Neural progenitor cell (in vitro differentiated cells): ENCODE measurements around the gene LYRM1. TPM values are rescaled to one million over a fixed set of nuclear protein-coding genes. Genes with fewer than 3 reads are reported as not detected.

Source experiments
- DNase-seq: peaks from one replicate; pipeline ENCODE4 v3.0.0-alpha.2; 2016; ENCODE audit warnings: low spot score
- H2AFZ ChIP-seq: fragments of 200-600 bp; sonication (generic); replicated peaks from 2 replicates; pipeline ENCODE4 v1.6.1; 2016; ENCODE audit warnings: antibody characterized with exemption
- H3F3A ChIP-seq: fragments of 200-600 bp; sonication (generic); 2 replicates; pipeline ENCODE4 v1.6.1; 2016; ENCODE audit warnings: antibody characterized with exemption, low read depth
- H3K27ac ChIP-seq: fragments of 200-600 bp; sonication (generic); 2 replicates; pipeline ENCODE4 v1.5.1; 2016; ENCODE audit warnings: mild to moderate bottlenecking
- H3K27me3 ChIP-seq: fragments of 200-600 bp; sonication (generic); 2 replicates; pipeline ENCODE4 v1.6.1; 2016; ENCODE audit warnings: mild to moderate bottlenecking, moderate library complexity
- H3K36me3 ChIP-seq: fragments of 200-600 bp; sonication (generic); 2 replicates; pipeline ENCODE4 v1.5.1; 2016
- H3K4me1 ChIP-seq: fragments of 200-600 bp; sonication (generic); 2 replicates; pipeline ENCODE4 v1.6.1; 2016; ENCODE audit warnings: mixed run types
- H3K4me2 ChIP-seq: fragments of 200-600 bp; sonication (generic); 2 replicates; pipeline ENCODE4 v1.6.1; 2016
- H3K4me3 ChIP-seq: fragments of 200-600 bp; sonication (generic); 2 replicates; pipeline ENCODE4 v1.5.1; 2016
- H3K79me2 ChIP-seq: fragments of 200-600 bp; sonication (generic); 2 replicates; pipeline ENCODE4 v1.6.1; 2016; ENCODE audit warnings: low read depth
- H3K9ac ChIP-seq: fragments of 200-600 bp; sonication (generic); 2 replicates; pipeline ENCODE4 v1.6.1; 2016
- H3K9me3 ChIP-seq: fragments of 200-600 bp; sonication (generic); 2 replicates; pipeline ENCODE4 v1.5.1; 2016; ENCODE audit warnings: low read depth
- H4K20me1 ChIP-seq: fragments of 200-600 bp; sonication (generic); 2 replicates; pipeline ENCODE4 v1.6.1; 2016; ENCODE audit warnings: low read depth
- H3K27ac Mint-ChIP-seq: 3 replicates; pipeline ENCODE4 v1.8.0; 2021; ENCODE audit warnings: mixed read lengths
- H3K27me3 Mint-ChIP-seq: 2 replicates; pipeline ENCODE4 v1.8.0; 2022; ENCODE audit warnings: low read depth, mild to moderate bottlenecking, inconsistent platforms, moderate library complexity, mixed read lengths; ENCODE audit not compliant: insufficient read depth
- H3K36me3 Mint-ChIP-seq: 3 replicates; pipeline ENCODE4 v1.8.0; 2021; ENCODE audit warnings: mixed read lengths
- H3K4me1 Mint-ChIP-seq: 3 replicates; pipeline ENCODE4 v1.8.0; 2021; ENCODE audit warnings: mixed read lengths
- H3K4me3 Mint-ChIP-seq: 3 replicates; pipeline ENCODE4 v1.8.0; 2021; ENCODE audit warnings: mild to moderate bottlenecking, moderate library complexity, mixed read lengths
- H3K9me3 Mint-ChIP-seq: 3 replicates; pipeline ENCODE4 v1.8.0; 2020; ENCODE audit warnings: mixed read lengths
- EZH2 ChIP-seq: fragments of 200-600 bp; sonication (generic); IDR thresholded peaks from 2 replicates; pipeline ENCODE4 v1.6.1; 2017; ENCODE audit warnings: antibody characterized with exemption, mild to moderate bottlenecking, moderate library complexity
- EZH2phosphoT487 ChIP-seq: fragments of 200-600 bp; sonication (generic); IDR thresholded peaks from 2 replicates; pipeline ENCODE4 v1.6.1; 2017; ENCODE audit warnings: antibody characterized with exemption
- total RNA-seq: library from RNA; depleted of rRNA; stranded (reverse); fragments of >200 nt; gene quantifications from 2 replicates; pipeline ENCODE4 v1.2.3, GENCODE V29; 2015; ENCODE audit warnings: low replicate concordance
- TF ChIP-seq, protein P1 (sequence below): fragments of 200-600 bp; sonication (generic); IDR thresholded peaks from 2 replicates; pipeline ENCODE4 v1.5.1; 2017; ENCODE audit warnings: antibody characterized with exemption, mild to moderate bottlenecking

LYRM1 gene
- total RNA-seq, 1 donor from 2014 or later, result 61.8 TPM

- Histone ChIP-seq H2AFZ (no peak overlapping the region), H3K4me3 (no peak overlapping the region), H3K36me3 (no peaks in the 10 kb centered on the region), H3K9ac (no peak overlapping the region), H3K9me3 (no peaks in the 10 kb centered on the region), H3K79me2 (peaks cover 70% of the 10 kb centered on the region), H3F3A (peaks cover 25% of the 10 kb centered on the region), H4K20me1 (peaks cover 31% of the 10 kb centered on the region), H3K4me2 (no peak overlapping the region), H3K27me3 (no peaks in the 10 kb centered on the region), H3K4me1 (peaks cover 28% of the 10 kb centered on the region), H3K27ac (no peak overlapping the region)
- Mint-ChIP-seq H3K4me3 (no peak overlapping the region), H3K27ac (no peak overlapping the region), H3K4me1 (peaks cover 24% of the 10 kb centered on the region), H3K36me3 (no peaks in the 10 kb centered on the region), H3K9me3 (no peaks in the 10 kb centered on the region), H3K27me3 (peaks cover under 1% of the 10 kb centered on the region)
- TF ChIP-seq EZH2, result no peak
- TF ChIP-seq, protein P1, sequence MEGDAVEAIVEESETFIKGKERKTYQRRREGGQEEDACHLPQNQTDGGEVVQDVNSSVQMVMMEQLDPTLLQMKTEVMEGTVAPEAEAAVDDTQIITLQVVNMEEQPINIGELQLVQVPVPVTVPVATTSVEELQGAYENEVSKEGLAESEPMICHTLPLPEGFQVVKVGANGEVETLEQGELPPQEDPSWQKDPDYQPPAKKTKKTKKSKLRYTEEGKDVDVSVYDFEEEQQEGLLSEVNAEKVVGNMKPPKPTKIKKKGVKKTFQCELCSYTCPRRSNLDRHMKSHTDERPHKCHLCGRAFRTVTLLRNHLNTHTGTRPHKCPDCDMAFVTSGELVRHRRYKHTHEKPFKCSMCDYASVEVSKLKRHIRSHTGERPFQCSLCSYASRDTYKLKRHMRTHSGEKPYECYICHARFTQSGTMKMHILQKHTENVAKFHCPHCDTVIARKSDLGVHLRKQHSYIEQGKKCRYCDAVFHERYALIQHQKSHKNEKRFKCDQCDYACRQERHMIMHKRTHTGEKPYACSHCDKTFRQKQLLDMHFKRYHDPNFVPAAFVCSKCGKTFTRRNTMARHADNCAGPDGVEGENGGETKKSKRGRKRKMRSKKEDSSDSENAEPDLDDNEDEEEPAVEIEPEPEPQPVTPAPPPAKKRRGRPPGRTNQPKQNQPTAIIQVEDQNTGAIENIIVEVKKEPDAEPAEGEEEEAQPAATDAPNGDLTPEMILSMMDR, result no peak
- TF ChIP-seq EZH2phosphoT487, result no peak
- DNase-seq, result peak; percentile 16
Observed at GRCh38 chr16:20868890-20869289, 31.7 kb upstream of the LYRM1 start.

DNA sequence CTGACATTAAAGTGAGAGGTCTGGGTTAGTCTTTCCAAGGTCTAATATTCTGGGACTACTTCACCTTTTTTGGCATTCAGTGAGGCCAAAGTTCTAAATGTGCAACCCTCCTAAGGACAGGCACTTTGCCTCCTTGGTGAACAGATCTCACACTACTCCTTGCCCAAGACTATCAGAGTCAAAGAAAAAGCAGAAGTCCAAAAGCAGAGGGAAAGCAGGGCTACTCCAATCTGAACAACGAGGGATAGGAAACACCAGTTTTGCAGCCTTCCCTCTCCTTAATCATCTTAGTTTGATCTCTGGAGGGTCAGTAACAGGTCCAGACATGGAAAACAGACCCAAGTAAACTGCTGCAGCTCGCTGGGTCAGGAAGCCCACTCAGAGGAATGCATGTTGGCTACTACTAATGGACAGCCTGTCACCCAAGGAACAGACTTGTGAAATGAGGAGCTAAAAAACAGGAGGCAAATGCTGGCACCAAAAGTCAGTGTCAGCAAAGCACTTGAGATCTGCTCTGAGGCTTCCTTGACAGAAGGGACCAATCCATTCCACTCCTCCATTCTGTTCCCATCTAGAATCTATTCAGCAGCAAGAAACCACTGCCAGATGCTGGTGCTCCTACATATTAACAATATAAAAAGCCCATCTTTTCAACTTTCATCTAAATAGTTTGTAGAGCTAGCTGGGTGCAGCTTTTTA lies 30.3 kb upstream of the LYRM1 start:
- Histone ChIP-seq H3K4me3 (no peak overlapping the region), H4K20me1 (peaks cover 31% of the 10 kb centered on the region), H3K27ac (no peak overlapping the region), H3K4me1 (peaks cover 28% of the 10 kb centered on the region), H3K27me3 (no peaks in the 10 kb centered on the region), H3K9ac (no peak overlapping the region), H3K4me2 (no peak overlapping the region), H2AFZ (no peak overlapping the region), H3K36me3 (no peaks in the 10 kb centered on the region), H3K79me2 (peaks cover 70% of the 10 kb centered on the region), H3K9me3 (no peaks in the 10 kb centered on the region), H3F3A (peaks cover 25% of the 10 kb centered on the region)
- Mint-ChIP-seq H3K9me3 (no peaks in the 10 kb centered on the region), H3K4me3 (no peak overlapping the region), H3K27me3 (no peaks in the 10 kb centered on the region), H3K36me3 (no peaks in the 10 kb centered on the region), H3K27ac (no peak overlapping the region), H3K4me1 (peaks cover 24% of the 10 kb centered on the region)
- DNase-seq, result no peak
- TF ChIP-seq, protein P1, result no peak
- TF ChIP-seq EZH2 (no peak), EZH2phosphoT487 (no peak)

DNA sequence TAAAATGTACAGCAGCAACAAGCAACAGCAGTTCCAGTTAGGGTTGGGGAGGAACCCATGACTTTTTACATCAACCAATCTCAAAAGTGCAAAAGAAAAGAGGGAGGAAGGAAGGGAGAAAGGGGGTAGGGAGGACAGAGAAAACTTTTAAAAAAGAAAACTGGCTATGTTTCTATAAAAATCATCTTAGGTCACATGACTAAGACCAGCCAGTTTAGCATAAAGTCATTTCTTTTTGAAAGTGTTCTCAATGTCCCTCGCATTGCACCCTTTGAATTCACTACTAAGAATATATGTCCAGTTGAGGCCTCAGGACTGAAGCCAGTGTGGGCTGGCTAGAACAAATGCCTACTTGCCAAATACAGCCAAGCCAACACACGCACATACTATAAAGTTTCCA lies 29.3 kb upstream of the LYRM1 start:
- H2AFZ ChIP-seq, result no peak overlapping the region
- H3K4me2 ChIP-seq, result no peak overlapping the region
- peaks cover 18% of the 10 kb centered on the region for H3K4me1 ChIP-seq
- peaks cover 16% of the 10 kb centered on the region for H3F3A ChIP-seq
- no peaks in the 10 kb centered on the region for H3K36me3 ChIP-seq
- Mint-ChIP-seq H3K9me3 (no peaks in the 10 kb centered on the region), H3K36me3 (no peaks in the 10 kb centered on the region), H3K27me3 (no peaks in the 10 kb centered on the region), H3K4me3 (no peak overlapping the region), H3K27ac (no peak overlapping the region), H3K4me1 (peaks cover 14% of the 10 kb centered on the region)
- no peak for DNase-seq
- peaks cover 31% of the 10 kb centered on the region for H4K20me1 ChIP-seq
- H3K4me3 ChIP-seq, result no peak overlapping the region
- H3K9ac ChIP-seq, result no peak overlapping the region
- no peaks in the 10 kb centered on the region for H3K27me3 ChIP-seq
- peaks cover 75% of the 10 kb centered on the region for H3K79me2 ChIP-seq
- TF ChIP-seq, protein P1, result no peak
- TF ChIP-seq EZH2phosphoT487 (no peak), EZH2 (no peak)
- no peak overlapping the region for H3K27ac ChIP-seq
- no peaks in the 10 kb centered on the region for H3K9me3 ChIP-seq
